IMR-90 (cell line): Measurements from ENCODE around the gene ADCYAP1. TPM values are rescaled to one million over a fixed set of nuclear protein-coding genes. Genes with fewer than 3 reads are reported as not detected.

Experiments used
- ATAC-seq: fragments of 200-7000 bp; cut with Tn5 transposase; 2 replicates; pipeline ENCODE4 v1.9.1; 2020; ENCODE audit warnings: low read depth, mild to moderate bottlenecking, moderate library complexity
- BruUV-seq: library from RNA; stranded (reverse); fragments of 400-500 nt; replicated peaks from 2 replicates; lab custom pipeline; 2021; lab: Mats Ljungman, UMichigan
- CTCF ChIA-PET: fragments of 300-600 bp; formaldehyde crosslinking; extraction: SDS; loops from one replicate; lab custom pipeline; 2021; ENCODE audit warnings: antibody characterized with exemption; lab: Yijun Ruan, JAX
- POLR2A ChIA-PET: fragments of 300-600 bp; sonication (Branson Sonifier 250); formaldehyde crosslinking; loops from one replicate; lab custom pipeline; 2022; ENCODE audit warnings: antibody characterized with exemption; ENCODE audit not compliant: unreplicated experiment; lab: Charles Lee
- DNase-seq: peaks from one replicate; pipeline ENCODE4 v3.0.0; 2013
- H2AFZ ChIP-seq: replicated peaks from 2 replicates; pipeline ENCODE3; 2013; ENCODE audit warnings: low read length, mild to moderate bottlenecking; ENCODE audit not compliant: poor library complexity
- H2AK5ac ChIP-seq: 2 replicates; pipeline ENCODE4 v1.6.1; 2013; ENCODE audit warnings: low read depth, low read length, inconsistent platforms
- H2AK9ac ChIP-seq: replicated peaks from 2 replicates; pipeline ENCODE3; 2013; ENCODE audit warnings: mild to moderate bottlenecking, low read depth, low read length, moderate library complexity; ENCODE audit not compliant: poor library complexity
- H2BK120ac ChIP-seq: 2 replicates; pipeline ENCODE4 v1.6.1; 2013; ENCODE audit warnings: low read depth, low read length, inconsistent platforms
- H2BK15ac ChIP-seq: 3 replicates; pipeline ENCODE4 v1.6.1; 2013; ENCODE audit warnings: low read depth, low read length, inconsistent platforms
- H2BK20ac ChIP-seq: 2 replicates; pipeline ENCODE4 v1.6.1; 2013; ENCODE audit warnings: low read depth, mild to moderate bottlenecking, inconsistent platforms, low read length, moderate library complexity
- H2BK5ac ChIP-seq: 2 replicates; pipeline ENCODE4 v1.6.1; 2013; ENCODE audit warnings: mild to moderate bottlenecking, low read depth, low read length, inconsistent platforms; ENCODE audit not compliant: poor library complexity, severe bottlenecking
- H3K14ac ChIP-seq: replicated peaks from 2 replicates; pipeline ENCODE4 v1.6.1; 2013; ENCODE audit warnings: low read depth, low read length, inconsistent platforms
- H3K18ac ChIP-seq: 2 replicates; pipeline ENCODE4 v1.6.1; 2013; ENCODE audit warnings: low read depth, low read length, control low read depth
- H3K23ac ChIP-seq: 2 replicates; pipeline ENCODE4 v1.6.1; 2013; ENCODE audit warnings: low read depth, low read length, inconsistent platforms
- H3K27ac ChIP-seq: 2 replicates; pipeline ENCODE4 v1.5.1; 2013; ENCODE audit warnings: mild to moderate bottlenecking, control low read depth, low read length; ENCODE audit not compliant: insufficient read depth
- H3K27me3 ChIP-seq: 2 replicates; pipeline ENCODE4 v1.6.1; 2013; ENCODE audit warnings: low read length; ENCODE audit not compliant: control insufficient read depth, insufficient read depth
- H3K36me3 ChIP-seq: 2 replicates; pipeline ENCODE4 v1.6.1; 2013; ENCODE audit warnings: low read length, mixed read lengths; ENCODE audit not compliant: control insufficient read depth, insufficient read depth
- H3K4ac ChIP-seq: 2 replicates; pipeline ENCODE4 v1.6.1; 2013; ENCODE audit warnings: low read depth, low read length, inconsistent platforms
- H3K4me1 ChIP-seq: 2 replicates; pipeline ENCODE4 v1.6.1; 2013; ENCODE audit warnings: low read length, mixed read lengths; ENCODE audit not compliant: control insufficient read depth, insufficient read depth
- H3K4me2 ChIP-seq: 2 replicates; pipeline ENCODE4 v1.6.1; 2013; ENCODE audit warnings: low read depth, mild to moderate bottlenecking, control low read depth, low read length, moderate library complexity
- H3K4me3 ChIP-seq: 2 replicates; pipeline ENCODE4 v1.5.1; 2013; ENCODE audit warnings: low read depth, mild to moderate bottlenecking, control low read depth, low read length, moderate library complexity; ENCODE audit not compliant: insufficient read depth
- H3K56ac ChIP-seq: 2 replicates; pipeline ENCODE4 v1.6.1; 2013; ENCODE audit warnings: low read length, inconsistent platforms; ENCODE audit not compliant: insufficient read depth; ENCODE audit errors: extremely low read depth
- H3K79me1 ChIP-seq, 2 experiments: 2 replicates each; pipeline ENCODE4 v1.6.1; 2013; ENCODE audit warnings: low read length in 2 of 2, inconsistent platforms in 1 of 2, low read depth in 1 of 2
- H3K9ac ChIP-seq: 2 replicates; pipeline ENCODE4 v1.6.1; 2013; ENCODE audit warnings: low read depth, low read length, control low read depth
- H3K9me1 ChIP-seq: 2 replicates; pipeline ENCODE4 v1.6.1; 2013; ENCODE audit warnings: low read length, inconsistent platforms; ENCODE audit not compliant: insufficient read depth
- H3K9me3 ChIP-seq: 2 replicates; pipeline ENCODE4 v1.6.1; 2013; ENCODE audit warnings: low read length; ENCODE audit not compliant: control insufficient read depth, insufficient read depth
- H4K20me1 ChIP-seq: 2 replicates; pipeline ENCODE4 v1.6.1; 2013; ENCODE audit warnings: low read length, inconsistent platforms; ENCODE audit not compliant: insufficient read depth
- H4K5ac ChIP-seq: 2 replicates; pipeline ENCODE4 v1.6.1; 2013; ENCODE audit warnings: mild to moderate bottlenecking, low read depth, low read length, control low read depth
- H4K8ac ChIP-seq, 2 experiments: 2 replicates each; pipeline ENCODE4 v1.6.1; 2013; ENCODE audit warnings: low read depth in 2 of 2, low read length in 2 of 2, control low read depth in 1 of 2, inconsistent platforms in 1 of 2
- H4K91ac ChIP-seq: 2 replicates; pipeline ENCODE4 v1.6.1; 2013; ENCODE audit warnings: low read depth, low read length, inconsistent platforms; ENCODE audit not compliant: insufficient read depth
- SMC3 ChIP-seq: fragments of 150-350 bp; IDR thresholded peaks from 2 replicates; pipeline ENCODE4 v1.6.1; 2016; ENCODE audit warnings: low read depth, mild to moderate bottlenecking, antibody characterized with exemption, low read length, moderate library complexity
- WGBS, 2 experiments: methylation state at CpG; one replicate each; pipeline versions ENCODE4 v1.1.5 to v1.1.7; 2013; ENCODE audit warnings: missing lambda C conversion rate in 2 of 2; ENCODE audit not compliant: insufficient read length in 1 of 2; ENCODE audit errors: extremely low coverage in 2 of 2; 5-methylcytosine and 5-hydroxymethylcytosine counted together
- dilution Hi-C: fragments of 300-500 bp; cut with HindIII; formaldehyde crosslinking; loops from one replicate; pipeline ENCODE4 v1.14.3; 2018; ENCODE audit warnings: low sequenced_read_pairs; ENCODE audit not compliant: unreplicated experiment
- in situ Hi-C: fragments of 300-500 bp; cut with MboI; formaldehyde crosslinking; loops from 3 replicates; pipeline ENCODE4 v1.14.3; 2019; ENCODE audit warnings: low sequenced_read_pairs, inconsistent platforms, mixed read lengths
- intact Hi-C: fragments of 100-400 bp; cut with micrococcal nuclease; formaldehyde crosslinking; loops from 2 replicates; pipeline ENCODE4 v1.10.0; 2022
- polyA plus RNA-seq, 3 experiments: library from polyadenylated mRNA; depleted of rRNA; stranded (reverse); fragments of >200 nt; gene quantifications; 2 replicates each; pipeline ENCODE4 v1.2.3, GENCODE V29; 2012; ENCODE audit warnings: low replicate concordance in 1 of 3
- total RNA-seq: library from RNA; depleted of rRNA; stranded (reverse); fragments of >200 nt; gene quantifications from 2 replicates; pipeline ENCODE4 v1.2.3, GENCODE V29; 2012

The ADCYAP1 gene
- total and polyA plus RNA-seq, 2 of the 4 experiments (the other 2 are of a cell fraction), result not detected

- no peaks in the 10 kb centered on the region for H3K79me1 ChIP-seq
- no peaks in the 10 kb centered on the region for H3K9me1 ChIP-seq
- no peak overlapping the region for H3K27ac ChIP-seq
- no peaks in the 10 kb centered on the region for H3K9me3 ChIP-seq
- no peak overlapping the region for H4K91ac ChIP-seq
- H3K4me3 ChIP-seq, result no peak overlapping the region
- H3K4ac ChIP-seq, result no peak overlapping the region
- H4K5ac ChIP-seq, result no peak overlapping the region
- no peaks in the 10 kb centered on the region for H4K20me1 ChIP-seq
- no peak overlapping the region for H2AK9ac ChIP-seq
- no peak overlapping the region for H3K4me2 ChIP-seq
- no peaks in the 10 kb centered on the region for H3K27me3 ChIP-seq
- no TSS peak for BruUV-seq
- H2AFZ ChIP-seq, result no peak overlapping the region
- no peak for ATAC-seq
- no peak overlapping the region for H2BK15ac ChIP-seq
- H2BK5ac ChIP-seq, result no peak overlapping the region
- H2AK5ac ChIP-seq, result no peak overlapping the region
- H3K14ac ChIP-seq, result no peak overlapping the region
- no peaks in the 10 kb centered on the region for H3K4me1 ChIP-seq
- ChIA-PET POLR2A (no interaction called here), CTCF (no interaction called here)
- H3K36me3 ChIP-seq, result no peaks in the 10 kb centered on the region
- no peak overlapping the region for H2BK120ac ChIP-seq
- H3K23ac ChIP-seq, result no peak overlapping the region
- no peak overlapping the region for H2BK20ac ChIP-seq
- no CpG with 5 or more reads among the region's 2 CpGs for WGBS, 2 experiments
- no peak overlapping the region for H3K9ac ChIP-seq
- intact Hi-C loops, result no loop called here
- in situ Hi-C loops, result no loop called here
- no peak overlapping the region for H4K8ac ChIP-seq
- no peak for DNase-seq
- no peak overlapping the region for H3K18ac ChIP-seq
- dilution Hi-C loops, result no loop called here
- no peak for TF ChIP-seq SMC3
- no peak overlapping the region for H3K56ac ChIP-seq
Measured at GRCh38 chr18:919078-919477, 14.4 kb downstream of the ADCYAP1 start.
